ENCODE data around the gene MAGI1. TPM values are rescaled to one million over a fixed set of nuclear protein-coding genes. Genes with fewer than 3 reads are reported as not detected.

The MAGI1 gene
- polyA plus RNA-seq, 3 donors: not detected

- H2AFZ ChIP-seq (ENCODE audit: insufficient read depth, low read depth, low read length, poor library complexity, severe bottlenecking): no peak overlapping the region
- H3K4me1 ChIP-seq (ENCODE audit: control insufficient read depth in 1 of 2, insufficient read depth in 2 of 2, low read length in 2 of 2): no peaks in the 10 kb centered on the region
- H3K4me2 ChIP-seq (replicated peaks; ENCODE audit: extremely low read depth, low read length, poor library complexity, severe bottlenecking): no peak overlapping the region
- intact Hi-C loops (cut with micrococcal nuclease): no loop called here
- no peak overlapping the region for H3K9ac ChIP-seq (ENCODE audit: insufficient read depth, low read length, poor library complexity, severe bottlenecking)
- no peaks in the 10 kb centered on the region for H4K20me1 ChIP-seq (ENCODE audit: insufficient read depth, low read length)
- H3K27ac ChIP-seq (ENCODE audit: low read depth in 1 of 2, low read length in 2 of 2): no peak overlapping the region
- Mint-ChIP-seq H3K9me3 (peaks cover 0 to 2% (median 0%) of the 10 kb centered on the region in 7 donors), H3K27me3 (ENCODE audit: low read depth in 3 of 3) (peaks cover 0 to 3% (median 0%) of the 10 kb centered on the region in 3 donors), H3K36me3 (no peaks in the 10 kb centered on the region), H3K4me3 (no peak overlapping the region), H3K4me1 (no peaks in the 10 kb centered on the region), H3K27ac (no peak overlapping the region)
- H3K79me2 ChIP-seq (ENCODE audit: insufficient read depth, low read length): no peaks in the 10 kb centered on the region
- no peaks in the 10 kb centered on the region for H3K27me3 ChIP-seq (ENCODE audit: control insufficient read depth in 2 of 2, insufficient read depth in 2 of 2, low read length in 2 of 2)
- H3K4me3 ChIP-seq (replicated peaks in 1 of 3; ENCODE audit: low read depth in 2 of 3, low read length in 3 of 3): no peak overlapping the region
- no peaks in the 10 kb centered on the region for H3K36me3 ChIP-seq (replicated peaks in 1 of 2; ENCODE audit: control insufficient read depth in 1 of 2, insufficient read depth in 2 of 2, low read length in 2 of 2)
- no peak for TF ChIP-seq CTCF (IDR thresholded peaks at IDR 0.05)
- no peak for DNase-seq
- H3K9me3 ChIP-seq (replicated peaks in 1 of 2; ENCODE audit: control insufficient read depth in 1 of 2, insufficient read depth in 1 of 2, low read length in 2 of 2): no peaks in the 10 kb centered on the region
- WGBS (ENCODE audit: insufficient coverage): 80% methylated on average over 3 of the region's 6 CpGs
Measured at GRCh38 chr3:65617787-65618186, 420.9 kb downstream of the MAGI1 start.

GRCh38 chr3:65617209-65617608 is 421.5 kb downstream of the MAGI1 start:
- no peaks in the 10 kb centered on the region for H3K79me2 ChIP-seq (ENCODE audit: insufficient read depth, low read length)
- DNase-seq: no peak
- H3K4me3 Mint-ChIP-seq: no peak overlapping the region
- no peak overlapping the region for H3K27ac Mint-ChIP-seq
- no peak overlapping the region for H3K27ac ChIP-seq (ENCODE audit: low read depth in 1 of 2, low read length in 2 of 2)
- H2AFZ ChIP-seq (ENCODE audit: insufficient read depth, low read depth, low read length, poor library complexity, severe bottlenecking): no peak overlapping the region
- no peaks in the 10 kb centered on the region for H3K9me3 ChIP-seq (replicated peaks in 1 of 2; ENCODE audit: control insufficient read depth in 1 of 2, insufficient read depth in 1 of 2, low read length in 2 of 2)
- no peak overlapping the region for H3K9ac ChIP-seq (ENCODE audit: insufficient read depth, low read length, poor library complexity, severe bottlenecking)
- H3K9me3 Mint-ChIP-seq: peaks cover 0 to 2% (median 0%) of the 10 kb centered on the region in 7 donors
- H3K27me3 ChIP-seq (ENCODE audit: control insufficient read depth in 2 of 2, insufficient read depth in 2 of 2, low read length in 2 of 2): no peaks in the 10 kb centered on the region
- no peak overlapping the region for H3K4me3 ChIP-seq (replicated peaks in 1 of 3; ENCODE audit: low read depth in 2 of 3, low read length in 3 of 3)
- H3K36me3 Mint-ChIP-seq: no peaks in the 10 kb centered on the region
- peaks cover 0 to 3% (median 0%) of the 10 kb centered on the region in 3 donors for H3K27me3 Mint-ChIP-seq (ENCODE audit: low read depth in 3 of 3)
- no peaks in the 10 kb centered on the region for H4K20me1 ChIP-seq (ENCODE audit: insufficient read depth, low read length)
- no peaks in the 10 kb centered on the region for H3K4me1 ChIP-seq (ENCODE audit: control insufficient read depth in 1 of 2, insufficient read depth in 2 of 2, low read length in 2 of 2)
- intact Hi-C loops (cut with micrococcal nuclease): no loop called here
- no peaks in the 10 kb centered on the region for H3K36me3 ChIP-seq (replicated peaks in 1 of 2; ENCODE audit: control insufficient read depth in 1 of 2, insufficient read depth in 2 of 2, low read length in 2 of 2)
- 100% methylated on average over 2 of the region's 4 CpGs for WGBS (ENCODE audit: insufficient coverage)
- no peak for TF ChIP-seq CTCF (IDR thresholded peaks at IDR 0.05)
- no peak overlapping the region for H3K4me2 ChIP-seq (replicated peaks; ENCODE audit: extremely low read depth, low read length, poor library complexity, severe bottlenecking)
- no peaks in the 10 kb centered on the region for H3K4me1 Mint-ChIP-seq

Data from CD14-positive monocyte (primary cell).